Chondrocyte (in vitro differentiated cells): Measurements from ENCODE around the gene SLC2A5. TPM values are rescaled to one million over a fixed set of nuclear protein-coding genes. Genes with fewer than 3 reads are reported as not detected.

Experiments
- DNase-seq: peaks from one replicate; pipeline ENCODE4 v3.0.0; 2021; ENCODE audit warnings: mixed read lengths, low spot score
- H3K27ac Mint-ChIP-seq: one replicate; pipeline ENCODE4 v1.8.0; 2021; ENCODE audit warnings: mild to moderate bottlenecking, moderate library complexity, mixed read lengths; ENCODE audit not compliant: unreplicated experiment
- H3K27me3 Mint-ChIP-seq: 2 replicates; pipeline ENCODE4 v1.8.0; 2021; ENCODE audit warnings: low read depth, mixed read lengths
- H3K36me3 Mint-ChIP-seq: 2 replicates; pipeline ENCODE4 v1.8.0; 2021; ENCODE audit warnings: low read depth, mixed read lengths
- H3K4me1 Mint-ChIP-seq: 2 replicates; pipeline ENCODE4 v1.8.0; 2021; ENCODE audit warnings: low read depth, mild to moderate bottlenecking, mixed read lengths
- H3K4me3 Mint-ChIP-seq: one replicate; pipeline ENCODE4 v1.8.0; 2021; ENCODE audit warnings: mild to moderate bottlenecking, moderate library complexity, mixed read lengths; ENCODE audit not compliant: unreplicated experiment
- H3K9me3 Mint-ChIP-seq: 2 replicates; pipeline ENCODE4 v1.8.0; 2021; ENCODE audit warnings: low read depth, mixed read lengths
- CTCF ChIP-seq: fragments of 200-600 bp; sonication (generic); IDR thresholded peaks from 2 replicates; pipeline ENCODE4 v1.5.0; 2021; ENCODE audit warnings: antibody characterized with exemption, mild to moderate bottlenecking, moderate library complexity
- total RNA-seq: library from RNA; stranded (reverse); gene quantifications from 3 replicates; pipeline ENCODE4 v1.2.1, GENCODE V29; 2021

SLC2A5 gene
- total RNA-seq, 1 donor from 2014 or later: 0.27 TPM

DNA sequence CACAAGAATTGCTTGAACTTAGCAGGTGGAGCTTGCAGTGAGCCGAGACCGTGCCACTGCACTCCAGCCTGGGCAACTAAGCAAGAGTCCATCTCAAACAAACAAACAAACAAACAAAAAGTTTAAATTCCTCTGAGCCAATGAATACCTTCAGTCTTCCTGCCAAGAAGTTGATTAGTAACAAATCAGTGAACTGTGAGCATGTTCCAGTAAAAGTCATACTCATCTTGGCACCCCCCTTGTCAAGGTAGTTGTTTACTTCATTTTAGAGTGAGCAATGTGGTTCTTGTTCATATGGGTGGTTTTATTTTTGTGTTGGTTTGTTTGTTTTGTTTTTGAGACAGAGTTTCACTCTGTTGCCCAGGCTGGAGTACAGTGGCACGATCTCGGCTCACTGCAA, 25.2 kb downstream of the SLC2A5 start:
- H3K4me1 Mint-ChIP-seq: no peaks in the 10 kb centered on the region
- no peaks in the 10 kb centered on the region for H3K27me3 Mint-ChIP-seq
- no peak overlapping the region for H3K27ac Mint-ChIP-seq
- no peak for TF ChIP-seq CTCF
- DNase-seq: no peak
- H3K9me3 Mint-ChIP-seq: no peaks in the 10 kb centered on the region
- H3K36me3 Mint-ChIP-seq: no peaks in the 10 kb centered on the region
- H3K4me3 Mint-ChIP-seq: no peak overlapping the region

DNA sequence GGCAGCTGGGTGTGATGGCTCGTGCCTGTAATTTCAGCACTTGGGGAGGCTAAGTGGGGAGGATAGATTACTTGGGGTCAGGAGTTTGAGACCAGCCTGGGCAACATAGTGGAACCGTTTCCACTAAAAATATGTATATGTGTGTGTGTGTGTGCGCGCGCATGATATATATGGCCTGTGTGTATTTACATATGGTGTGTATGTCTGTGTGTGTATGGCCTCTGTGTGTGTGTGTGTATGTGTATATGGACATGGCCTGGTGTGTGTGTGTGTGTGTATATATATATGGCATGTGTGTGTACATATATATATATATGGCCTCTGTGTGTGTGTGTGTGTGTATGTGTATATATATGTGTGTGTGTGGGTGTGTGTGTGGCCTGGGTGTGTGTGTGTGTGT, 27.2 kb downstream of the SLC2A5 start:
- no peaks in the 10 kb centered on the region for H3K36me3 Mint-ChIP-seq
- DNase-seq: no peak
- no peak for TF ChIP-seq CTCF
- H3K4me1 Mint-ChIP-seq: no peaks in the 10 kb centered on the region
- no peak overlapping the region for H3K4me3 Mint-ChIP-seq
- peaks cover 3% of the 10 kb centered on the region for H3K27me3 Mint-ChIP-seq
- H3K27ac Mint-ChIP-seq: no peak overlapping the region
- H3K9me3 Mint-ChIP-seq: no peaks in the 10 kb centered on the region

DNA sequence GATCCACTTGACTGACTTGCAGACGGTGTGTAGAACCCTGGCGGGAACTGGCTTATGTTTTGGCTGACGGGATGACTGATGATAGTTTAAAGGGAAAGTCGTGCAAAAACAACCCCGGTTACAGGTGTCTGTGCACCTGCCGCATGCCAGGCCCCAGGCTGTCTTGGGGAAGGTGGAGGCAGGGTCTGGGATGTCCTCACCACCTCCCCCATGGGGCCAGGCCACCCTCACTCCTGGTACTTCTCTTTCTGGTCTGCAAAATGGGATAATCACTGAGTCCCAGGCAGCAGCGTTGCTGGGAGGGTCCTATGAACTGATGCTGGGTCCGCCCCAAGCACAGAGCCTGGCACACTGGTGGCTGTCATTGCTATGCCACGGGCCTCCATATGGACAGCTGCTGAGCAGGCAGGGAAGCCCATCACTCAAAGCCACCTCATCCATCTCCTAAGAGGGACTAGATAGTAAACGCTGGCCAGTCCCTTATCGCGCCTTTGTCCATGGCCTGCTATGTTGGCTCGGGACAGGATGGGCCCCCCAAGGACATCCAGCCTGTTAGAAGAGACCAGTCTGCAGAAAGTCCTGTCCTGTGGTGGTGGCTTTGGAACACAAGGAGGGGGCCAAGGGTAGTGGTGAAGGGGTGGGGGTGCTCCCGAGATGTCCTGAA, 28.2 kb downstream of the SLC2A5 start:
- Mint-ChIP-seq H3K4me1 (no peaks in the 10 kb centered on the region), H3K4me3 (no peak overlapping the region), H3K27me3 (peaks cover 3% of the 10 kb centered on the region), H3K9me3 (no peaks in the 10 kb centered on the region), H3K27ac (no peak overlapping the region), H3K36me3 (no peaks in the 10 kb centered on the region)
- DNase-seq: no peak
- TF ChIP-seq CTCF: no peak

- H3K36me3 Mint-ChIP-seq: peaks cover under 1% of the 10 kb centered on the region
- TF ChIP-seq CTCF: no peak
- H3K27me3 Mint-ChIP-seq: peaks cover 3% of the 10 kb centered on the region
- H3K27ac Mint-ChIP-seq: no peak overlapping the region
- DNase-seq: no peak
- H3K9me3 Mint-ChIP-seq: peaks cover 4% of the 10 kb centered on the region
- H3K4me1 Mint-ChIP-seq: no peaks in the 10 kb centered on the region
- no peak overlapping the region for H3K4me3 Mint-ChIP-seq
These were observed 28.8 kb downstream of the SLC2A5 start for GRCh38 chr1:9040659-9041030.

DNA sequence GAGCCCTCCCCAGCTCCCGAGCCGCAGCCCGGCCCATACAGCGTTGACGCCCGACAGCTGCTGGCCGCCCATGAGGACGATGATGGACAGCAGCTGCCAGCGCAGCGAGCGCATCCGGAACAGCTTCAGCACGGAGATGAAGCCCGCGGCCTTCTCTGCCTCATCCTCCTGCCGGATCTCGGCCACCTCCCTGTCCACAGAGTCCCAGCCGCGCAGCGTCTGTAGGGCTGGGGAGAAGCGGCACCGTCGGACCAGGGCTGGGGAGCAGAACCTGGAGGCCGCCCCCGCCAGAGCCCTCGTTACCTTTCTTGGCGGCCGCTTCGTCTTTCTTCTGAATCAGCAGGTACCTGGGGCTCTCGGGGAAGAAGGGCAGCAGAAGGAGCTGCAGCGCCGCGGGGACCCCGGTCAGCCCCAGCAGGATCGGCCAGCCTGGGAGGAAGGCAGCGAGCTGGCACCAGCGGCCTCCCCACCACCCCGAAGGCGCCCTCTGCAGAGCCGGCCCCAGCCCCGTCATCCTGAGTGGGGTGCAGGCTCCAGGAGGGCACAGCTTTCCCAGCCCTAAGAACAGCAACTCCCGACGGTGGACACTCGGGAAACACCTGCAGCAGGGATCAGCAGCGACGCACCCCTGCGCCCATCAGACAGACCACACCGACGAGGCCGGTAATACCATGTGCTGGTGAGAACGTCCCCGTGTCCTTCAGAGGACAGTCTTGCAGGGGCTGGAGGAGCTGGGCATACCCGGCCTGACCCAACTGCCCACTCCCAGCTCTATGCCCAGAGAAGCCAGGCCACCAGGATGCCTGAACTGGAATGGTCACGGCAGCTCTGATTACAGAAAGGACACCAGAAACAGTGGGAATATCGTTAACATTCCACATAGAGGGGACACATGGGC, 29.4 kb downstream of the SLC2A5 start:
- no peak overlapping the region for H3K27ac Mint-ChIP-seq
- TF ChIP-seq CTCF: no peak
- H3K36me3 Mint-ChIP-seq: peaks cover 5% of the 10 kb centered on the region
- H3K4me1 Mint-ChIP-seq: no peaks in the 10 kb centered on the region
- peaks cover 10% of the 10 kb centered on the region for H3K9me3 Mint-ChIP-seq
- H3K27me3 Mint-ChIP-seq: peaks cover 3% of the 10 kb centered on the region
- DNase-seq: no peak
- H3K4me3 Mint-ChIP-seq: no peak overlapping the region
